Measurements from ENCODE around the gene GUK1.
"Not testable (repeated sequence)": the region's sequence is repeated elsewhere in the genome, so short reads cannot be mapped to it uniquely, and the experiment has no call there.

GUK1 gene

GRCh38 chr1:228164561-228165371 is 24.7 kb downstream of the GUK1 start:
- DNase-seq: no peak

- DNase-seq: peak; percentile 99
Measured at GRCh38 chr1:228165372-228166169, 25.5 kb downstream of the GUK1 start, which contains the start of gene IBA57. TSS of gene IBA57 (plus strand) at chr1:228165804. CDS start at chr1:228165817, 13 bp downstream.

GRCh38 chr1:228166170-228166936 is 26.3 kb downstream of the GUK1 start:
- DNase-seq: peak; percentile 59

GRCh38 chr1:228168563-228169270 is 28.6 kb downstream of the GUK1 start:
- DNase-seq: no peak

GRCh38 chr1:228169345-228169744 is 29.3 kb downstream of the GUK1 start:
- no peak for DNase-seq

GRCh38 chr1:228170666-228171065 is 30.6 kb downstream of the GUK1 start:
- DNase-seq: no peak

- DNase-seq: no peak
Measured at GRCh38 chr1:228171221-228171891, 31.3 kb downstream of the GUK1 start.

GRCh38 chr1:228172591-228173527 is 32.8 kb downstream of the GUK1 start:
- DNase-seq: no peak

- not testable (repeated sequence) for DNase-seq
Measured at GRCh38 chr1:228173528-228174481, 33.7 kb downstream of the GUK1 start.

- no peak for DNase-seq
Measured at GRCh38 chr1:228174482-228175315, 34.6 kb downstream of the GUK1 start.

GRCh38 chr1:228175316-228176023 is 35.4 kb downstream of the GUK1 start:
- no peak for DNase-seq

GRCh38 chr1:228176024-228176395 is 35.9 kb downstream of the GUK1 start:
- DNase-seq: no peak

- no peak for DNase-seq
Measured at GRCh38 chr1:228176461-228177182, 36.5 kb downstream of the GUK1 start.

GRCh38 chr1:228177183-228177475 is 37.0 kb downstream of the GUK1 start:
- DNase-seq: no peak

GRCh38 chr1:228177721-228178710 is 37.9 kb downstream of the GUK1 start:
- DNase-seq: no peak

Data from NCI-H1092 (cell line).